OCI-LY1 (cell line): Measurements from ENCODE around the gene PERP.

Source experiments
- H2AFZ ChIP-seq: fragments of 200-600 bp; sonication (generic), shearing (Covaris generic); 2 replicates; pipeline ENCODE4 v1.6.0; 2014; ENCODE audit warnings: antibody characterized with exemption, mild to moderate bottlenecking, low read length
- H3F3A ChIP-seq: fragments of 200-600 bp; sonication (generic), shearing (Covaris generic); 2 replicates; pipeline ENCODE4 v1.6.0; 2014; ENCODE audit warnings: mild to moderate bottlenecking, antibody characterized with exemption, low read length, moderate library complexity; ENCODE audit not compliant: insufficient read depth
- H3K27ac ChIP-seq: fragments of 200-600 bp; sonication (generic); 2 replicates; pipeline ENCODE4 v1.5.1; 2014; ENCODE audit warnings: low read length, mixed run types, mild to moderate bottlenecking, low read depth; ENCODE audit not compliant: poor library complexity, severe bottlenecking
- H3K27me3 ChIP-seq: fragments of 200-600 bp; sonication (generic); 2 replicates; pipeline ENCODE4 v1.6.0; 2014; ENCODE audit warnings: antibody characterized with exemption, mild to moderate bottlenecking, low read length, moderate library complexity; ENCODE audit not compliant: insufficient read depth
- H3K36me3 ChIP-seq: fragments of 200-600 bp; sonication (generic); 2 replicates; pipeline ENCODE4 v1.6.1; 2014; ENCODE audit warnings: mild to moderate bottlenecking, antibody characterized with exemption, low read length, moderate library complexity, mixed read lengths; ENCODE audit not compliant: insufficient read depth
- H3K4me1 ChIP-seq: fragments of 200-600 bp; sonication (generic); 2 replicates; pipeline ENCODE4 v1.5.1; 2014; ENCODE audit warnings: mild to moderate bottlenecking, low read length, moderate library complexity; ENCODE audit not compliant: insufficient read depth, severe bottlenecking
- H3K4me2 ChIP-seq: fragments of 200-600 bp; sonication (generic), shearing (Covaris generic); 2 replicates; pipeline ENCODE4 v1.6.1; 2014; ENCODE audit warnings: low read length
- H3K4me3 ChIP-seq: fragments of 200-600 bp; sonication (generic); 2 replicates; pipeline ENCODE4 v1.5.1; 2014; ENCODE audit warnings: low read length, low read depth, mild to moderate bottlenecking, mixed read lengths; ENCODE audit not compliant: poor library complexity, severe bottlenecking
- H3K79me2 ChIP-seq: fragments of 200-600 bp; shearing (Covaris generic); 2 replicates; pipeline ENCODE4 v1.6.1; 2016; ENCODE audit warnings: mixed run types, low read length, mixed read lengths; ENCODE audit not compliant: insufficient read depth
- H3K9ac ChIP-seq: fragments of 200-600 bp; sonication (generic), shearing (Covaris generic); 2 replicates; pipeline ENCODE4 v1.6.1; 2014; ENCODE audit warnings: mild to moderate bottlenecking, low read length, mixed read lengths
- H3K9me2 ChIP-seq: fragments of 200-600 bp; sonication (generic), shearing (Covaris generic); 2 replicates; pipeline ENCODE4 v1.6.1; 2014; ENCODE audit warnings: low read depth, mild to moderate bottlenecking, low read length, mixed read lengths
- H3K9me3 ChIP-seq: fragments of 200-600 bp; shearing (Covaris generic); 2 replicates; pipeline ENCODE4 v1.6.1; 2014; ENCODE audit warnings: low read length, mixed read lengths
- H4K20me1 ChIP-seq: fragments of 200-600 bp; sonication (generic), shearing (Covaris generic); 2 replicates; pipeline ENCODE4 v1.6.0; 2016; ENCODE audit warnings: mild to moderate bottlenecking, low read length; ENCODE audit not compliant: insufficient read depth
- EZH2 ChIP-seq: fragments of 200-600 bp; sonication (generic), shearing (Covaris generic); IDR thresholded peaks from 2 replicates; pipeline ENCODE4 v1.8.0; 2017; ENCODE audit warnings: borderline replicate concordance, mixed run types, mild to moderate bottlenecking, antibody characterized with exemption, low read length, moderate library complexity, mixed read lengths
- TF ChIP-seq, protein P1 (sequence below): fragments of 200-600 bp; sonication (generic), shearing (Covaris generic); IDR thresholded peaks from 2 replicates; pipeline ENCODE4 v1.5.1; 2017; ENCODE audit warnings: mild to moderate bottlenecking, antibody characterized with exemption, low read length, moderate library complexity, mixed read lengths

PERP gene

DNA sequence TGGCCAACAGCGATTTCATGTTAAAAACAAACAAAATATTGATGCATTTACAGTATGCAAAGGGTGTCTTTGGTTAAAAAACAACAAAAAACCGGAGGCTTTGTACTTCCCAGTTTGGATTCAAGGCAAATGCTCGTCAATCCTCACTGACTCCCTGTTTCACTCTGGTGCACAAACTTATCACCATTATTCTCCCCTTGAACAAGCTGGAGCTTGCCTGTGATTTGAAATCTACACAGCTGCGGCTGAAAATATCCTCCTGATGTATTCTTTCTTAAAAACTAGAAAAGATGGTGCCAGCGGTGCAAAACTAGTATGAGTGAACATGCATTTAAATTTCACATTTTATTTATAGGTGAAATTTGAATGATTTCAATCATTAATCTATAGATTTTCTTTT lies 3.3 kb downstream of the PERP start:
- H3K4me1 ChIP-seq: peaks cover 11% of the 10 kb centered on the region

DNA sequence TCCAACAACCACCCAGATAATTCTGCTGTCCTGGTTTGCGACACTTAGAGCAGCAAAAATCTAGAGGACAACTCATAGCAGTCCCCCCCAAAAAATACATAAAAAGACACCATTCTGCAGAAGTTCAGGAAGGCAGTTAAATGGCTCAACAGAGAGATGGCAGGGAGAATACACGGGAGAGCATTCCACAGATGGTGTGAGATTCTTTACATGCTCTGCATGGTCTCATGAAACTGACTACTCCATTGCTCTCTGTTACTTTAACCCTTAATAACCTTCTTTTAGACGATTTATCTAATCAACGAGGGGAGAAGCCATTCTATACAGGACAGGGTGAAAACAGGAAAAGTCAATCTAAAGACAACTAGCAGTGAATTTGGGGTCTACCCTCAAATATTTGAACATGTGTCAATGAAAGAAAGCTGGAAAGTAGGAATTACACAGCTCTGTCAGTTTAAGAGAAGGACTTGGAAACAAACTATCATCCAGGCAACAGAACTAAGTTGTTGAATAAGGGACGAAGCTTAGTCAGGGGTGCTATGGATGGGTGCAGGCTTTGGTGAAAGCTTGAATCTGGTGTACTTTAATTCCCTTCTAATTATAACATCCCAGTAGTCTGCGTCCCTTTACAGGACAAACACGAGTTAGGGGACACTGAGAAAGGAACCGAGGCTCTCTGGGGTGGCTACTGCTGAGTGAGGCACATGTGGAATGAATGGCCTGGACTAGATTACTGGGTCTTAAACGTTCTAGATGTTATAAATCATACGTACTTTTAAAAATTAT lies 5.1 kb downstream of the PERP start:
- Histone ChIP-seq H3K9me2 (no peaks in the 10 kb centered on the region), H3K9me3 (no peaks in the 10 kb centered on the region), H3K79me2 (no peaks in the 10 kb centered on the region), H3K27me3 (peaks cover 9% of the 10 kb centered on the region), H3K4me1 (peaks cover 4% of the 10 kb centered on the region), H3K27ac (no peak overlapping the region), H3K36me3 (no peaks in the 10 kb centered on the region), H4K20me1 (no peaks in the 10 kb centered on the region), H3K4me3 (no peak overlapping the region), H3K4me2 (no peak overlapping the region), H3F3A (no peaks in the 10 kb centered on the region), H2AFZ (no peak overlapping the region), H3K9ac (no peak overlapping the region)
- no peak for TF ChIP-seq EZH2
- TF ChIP-seq, protein P1, sequence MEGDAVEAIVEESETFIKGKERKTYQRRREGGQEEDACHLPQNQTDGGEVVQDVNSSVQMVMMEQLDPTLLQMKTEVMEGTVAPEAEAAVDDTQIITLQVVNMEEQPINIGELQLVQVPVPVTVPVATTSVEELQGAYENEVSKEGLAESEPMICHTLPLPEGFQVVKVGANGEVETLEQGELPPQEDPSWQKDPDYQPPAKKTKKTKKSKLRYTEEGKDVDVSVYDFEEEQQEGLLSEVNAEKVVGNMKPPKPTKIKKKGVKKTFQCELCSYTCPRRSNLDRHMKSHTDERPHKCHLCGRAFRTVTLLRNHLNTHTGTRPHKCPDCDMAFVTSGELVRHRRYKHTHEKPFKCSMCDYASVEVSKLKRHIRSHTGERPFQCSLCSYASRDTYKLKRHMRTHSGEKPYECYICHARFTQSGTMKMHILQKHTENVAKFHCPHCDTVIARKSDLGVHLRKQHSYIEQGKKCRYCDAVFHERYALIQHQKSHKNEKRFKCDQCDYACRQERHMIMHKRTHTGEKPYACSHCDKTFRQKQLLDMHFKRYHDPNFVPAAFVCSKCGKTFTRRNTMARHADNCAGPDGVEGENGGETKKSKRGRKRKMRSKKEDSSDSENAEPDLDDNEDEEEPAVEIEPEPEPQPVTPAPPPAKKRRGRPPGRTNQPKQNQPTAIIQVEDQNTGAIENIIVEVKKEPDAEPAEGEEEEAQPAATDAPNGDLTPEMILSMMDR: no peak

More for the DNA sequence above, 3.3 kb downstream of the PERP start:
- no peaks in the 10 kb centered on the region for H3K79me2 ChIP-seq
- H3F3A ChIP-seq: no peaks in the 10 kb centered on the region
- H3K27ac ChIP-seq: no peak overlapping the region
- H3K4me3 ChIP-seq: no peak overlapping the region
- TF ChIP-seq, protein P1: no peak
- no peak for TF ChIP-seq EZH2
- no peak overlapping the region for H3K4me2 ChIP-seq
- H3K27me3 ChIP-seq: peaks cover 13% of the 10 kb centered on the region
- H3K36me3 ChIP-seq: no peaks in the 10 kb centered on the region
- no peaks in the 10 kb centered on the region for H3K9me3 ChIP-seq
- H3K9me2 ChIP-seq: no peaks in the 10 kb centered on the region
- H3K9ac ChIP-seq: no peak overlapping the region
- no peak overlapping the region for H2AFZ ChIP-seq
- no peaks in the 10 kb centered on the region for H4K20me1 ChIP-seq

DNA sequence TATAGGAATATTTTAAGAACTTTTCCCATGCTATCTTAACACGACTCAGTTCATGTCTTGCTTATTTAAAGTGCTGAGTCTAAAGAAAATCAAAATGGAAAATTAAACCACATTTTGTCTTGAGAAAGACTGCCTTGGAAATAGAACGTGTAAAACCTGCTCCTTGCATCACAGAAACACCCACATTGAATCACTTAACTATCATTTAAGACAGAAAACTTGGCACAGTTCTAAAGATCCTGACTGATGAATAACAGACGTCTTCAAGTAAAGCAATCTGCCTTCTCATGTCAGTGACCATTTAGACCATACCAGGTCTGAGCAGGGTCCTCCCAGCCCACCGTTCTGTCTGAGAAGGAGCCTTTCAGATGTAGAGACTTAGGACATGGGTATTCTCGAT lies 7.4 kb downstream of the PERP start:
- H3K27me3 ChIP-seq: 0 out of 2 replicates have a peak, but pooled peaks cover 1% of the 10 kb centered on the region
- H4K20me1 ChIP-seq: no peaks in the 10 kb centered on the region
- H3K4me1 ChIP-seq: no peaks in the 10 kb centered on the region
- TF ChIP-seq, protein P1: no peak
- no peak for TF ChIP-seq EZH2
- H3K27ac ChIP-seq: no peak overlapping the region
- no peak overlapping the region for H3K9ac ChIP-seq
- H3K9me3 ChIP-seq: no peaks in the 10 kb centered on the region
- H2AFZ ChIP-seq: no peak overlapping the region
- no peak overlapping the region for H3K4me2 ChIP-seq
- no peaks in the 10 kb centered on the region for H3F3A ChIP-seq
- no peaks in the 10 kb centered on the region for H3K36me3 ChIP-seq
- H3K79me2 ChIP-seq: no peaks in the 10 kb centered on the region
- no peak overlapping the region for H3K4me3 ChIP-seq
- H3K9me2 ChIP-seq: no peaks in the 10 kb centered on the region
